DOHH2 (cell line): ENCODE results near the gene B3GNT9.

Experiments used
- H3F3A ChIP-seq: fragments of 200-600 bp; sonication (generic), shearing (Covaris generic); 2 replicates; pipeline ENCODE4 v1.6.0; 2016; ENCODE audit warnings: antibody characterized with exemption, mild to moderate bottlenecking; ENCODE audit not compliant: control insufficient read depth, insufficient read depth
- H3K27ac ChIP-seq: fragments of 200-600 bp; sonication (generic); 2 replicates; pipeline ENCODE4 v1.5.1; 2014; ENCODE audit warnings: low read depth, mild to moderate bottlenecking, low read length, moderate library complexity
- H3K27me3 ChIP-seq: fragments of 200-600 bp; sonication (generic); 2 replicates; pipeline ENCODE4 v1.6.1; 2014; ENCODE audit warnings: mild to moderate bottlenecking, low read length, mixed read lengths; ENCODE audit not compliant: control insufficient read depth
- H3K36me3 ChIP-seq: fragments of 200-600 bp; sonication (generic); 2 replicates; pipeline ENCODE4 v1.6.1; 2014; ENCODE audit warnings: mild to moderate bottlenecking, low read length, moderate library complexity, mixed read lengths; ENCODE audit not compliant: control insufficient read depth
- H3K4me1 ChIP-seq: fragments of 200-600 bp; sonication (generic); 2 replicates; pipeline ENCODE4 v1.6.1; 2014; ENCODE audit warnings: mild to moderate bottlenecking, low read length, mixed read lengths; ENCODE audit not compliant: control insufficient read depth
- H3K4me2 ChIP-seq: fragments of 200-600 bp; sonication (generic); 2 replicates; pipeline ENCODE4 v1.6.0; 2014; ENCODE audit warnings: mild to moderate bottlenecking, low read length, moderate library complexity
- H3K4me3 ChIP-seq: fragments of 200-600 bp; sonication (generic); 2 replicates; pipeline ENCODE4 v1.5.1; 2014; ENCODE audit warnings: mild to moderate bottlenecking, low read length, mixed read lengths
- H3K79me2 ChIP-seq: fragments of 200-600 bp; sonication (generic); 2 replicates; pipeline ENCODE4 v1.6.1; 2014; ENCODE audit warnings: mild to moderate bottlenecking, low read length, mixed read lengths; ENCODE audit not compliant: control insufficient read depth
- H3K9me2 ChIP-seq: fragments of 200-600 bp; sonication (generic); replicated peaks from 2 replicates; pipeline ENCODE4 v1.6.1; 2014; ENCODE audit warnings: mild to moderate bottlenecking, low read length, mixed read lengths; ENCODE audit not compliant: control insufficient read depth
- H3K9me3 ChIP-seq: fragments of 200-600 bp; sonication (generic); 2 replicates; pipeline ENCODE4 v1.6.1; 2014; ENCODE audit warnings: antibody characterized with exemption, low read length, mixed read lengths; ENCODE audit not compliant: control insufficient read depth, insufficient read depth
- H4K20me1 ChIP-seq: fragments of 200-600 bp; sonication (generic); 2 replicates; pipeline ENCODE4 v1.6.0; 2014; ENCODE audit warnings: low read depth, mild to moderate bottlenecking, antibody characterized with exemption, low read length, moderate library complexity; ENCODE audit not compliant: control insufficient read depth, insufficient read depth
- EZH2phosphoT487 ChIP-seq: fragments of 200-600 bp; sonication (generic); IDR thresholded peaks from 2 replicates; pipeline ENCODE4 v1.6.1; 2017; ENCODE audit warnings: borderline replicate concordance, mild to moderate bottlenecking, antibody characterized with exemption, low read length, moderate library complexity, mixed read lengths
- TF ChIP-seq, protein P1 (sequence below): fragments of 200-600 bp; sonication (generic); IDR thresholded peaks from one replicate; pipeline ENCODE4 v1.5.1; 2014; ENCODE audit warnings: antibody characterized with exemption, mild to moderate bottlenecking, low read depth, low read length; ENCODE audit not compliant: poor library complexity, severe bottlenecking

The B3GNT9 gene

DNA sequence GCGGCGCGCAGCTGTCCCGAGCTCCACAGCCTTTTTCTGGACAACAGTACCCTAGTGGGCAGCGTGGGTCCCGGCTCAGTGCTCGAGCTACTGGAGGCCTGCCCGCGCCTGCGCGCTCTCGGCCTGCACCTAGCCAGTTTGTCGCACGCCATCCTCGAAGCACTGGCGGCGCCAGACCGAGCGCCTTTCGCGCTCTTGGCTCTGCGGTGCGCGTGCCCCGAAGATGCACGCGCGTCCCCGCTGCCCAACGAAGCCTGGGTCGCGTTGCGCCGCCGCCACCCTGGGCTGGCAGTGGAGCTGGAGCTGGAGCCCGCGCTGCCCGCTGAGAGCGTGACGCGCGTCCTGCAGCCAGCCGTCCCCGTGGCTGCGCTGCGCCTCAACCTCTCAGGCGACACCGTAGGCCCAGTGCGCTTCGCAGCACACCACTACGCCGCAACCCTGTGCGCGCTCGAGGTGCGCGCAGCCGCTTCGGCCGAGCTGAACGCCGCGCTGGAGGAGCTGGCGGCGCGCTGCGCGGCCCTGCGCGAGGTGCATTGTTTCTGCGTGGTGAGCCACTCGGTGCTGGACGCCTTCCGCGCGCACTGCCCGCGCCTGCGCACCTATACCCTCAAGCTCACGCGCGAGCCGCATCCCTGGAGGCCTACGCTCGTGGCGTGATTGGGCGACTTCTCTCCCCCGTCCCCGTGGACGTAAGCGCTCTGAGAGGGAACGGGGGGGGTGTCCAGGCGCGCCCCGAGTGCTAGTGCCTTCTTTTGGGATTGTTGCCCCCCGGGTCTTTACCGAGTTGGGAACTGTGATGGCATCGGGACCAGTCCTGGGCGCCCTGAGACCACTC lies 12.6 kb upstream of the B3GNT9 start:
- TF ChIP-seq, protein P1, sequence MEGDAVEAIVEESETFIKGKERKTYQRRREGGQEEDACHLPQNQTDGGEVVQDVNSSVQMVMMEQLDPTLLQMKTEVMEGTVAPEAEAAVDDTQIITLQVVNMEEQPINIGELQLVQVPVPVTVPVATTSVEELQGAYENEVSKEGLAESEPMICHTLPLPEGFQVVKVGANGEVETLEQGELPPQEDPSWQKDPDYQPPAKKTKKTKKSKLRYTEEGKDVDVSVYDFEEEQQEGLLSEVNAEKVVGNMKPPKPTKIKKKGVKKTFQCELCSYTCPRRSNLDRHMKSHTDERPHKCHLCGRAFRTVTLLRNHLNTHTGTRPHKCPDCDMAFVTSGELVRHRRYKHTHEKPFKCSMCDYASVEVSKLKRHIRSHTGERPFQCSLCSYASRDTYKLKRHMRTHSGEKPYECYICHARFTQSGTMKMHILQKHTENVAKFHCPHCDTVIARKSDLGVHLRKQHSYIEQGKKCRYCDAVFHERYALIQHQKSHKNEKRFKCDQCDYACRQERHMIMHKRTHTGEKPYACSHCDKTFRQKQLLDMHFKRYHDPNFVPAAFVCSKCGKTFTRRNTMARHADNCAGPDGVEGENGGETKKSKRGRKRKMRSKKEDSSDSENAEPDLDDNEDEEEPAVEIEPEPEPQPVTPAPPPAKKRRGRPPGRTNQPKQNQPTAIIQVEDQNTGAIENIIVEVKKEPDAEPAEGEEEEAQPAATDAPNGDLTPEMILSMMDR: no peak
- TF ChIP-seq EZH2phosphoT487: no peak; the same call in none of the 2 replicates
- H3K4me2 ChIP-seq: peak overlapping the region; percentile 53
- peaks cover 41% of the 10 kb centered on the region for H3K27me3 ChIP-seq
- no peaks in the 10 kb centered on the region for H3K9me3 ChIP-seq
- no peaks in the 10 kb centered on the region for H3K36me3 ChIP-seq
- no peaks in the 10 kb centered on the region for H3K9me2 ChIP-seq
- no peak overlapping the region for H3K27ac ChIP-seq
- peak overlapping the region; percentile 33; the same call in 1 of the 2 replicates for H3K4me3 ChIP-seq
- peaks cover 32% of the 10 kb centered on the region for H3K4me1 ChIP-seq
- H3F3A ChIP-seq: peaks cover 4% of the 10 kb centered on the region
- H3K79me2 ChIP-seq: no peaks in the 10 kb centered on the region
- peaks cover 4% of the 10 kb centered on the region; the same call in 1 of the 2 replicates for H4K20me1 ChIP-seq

DNA sequence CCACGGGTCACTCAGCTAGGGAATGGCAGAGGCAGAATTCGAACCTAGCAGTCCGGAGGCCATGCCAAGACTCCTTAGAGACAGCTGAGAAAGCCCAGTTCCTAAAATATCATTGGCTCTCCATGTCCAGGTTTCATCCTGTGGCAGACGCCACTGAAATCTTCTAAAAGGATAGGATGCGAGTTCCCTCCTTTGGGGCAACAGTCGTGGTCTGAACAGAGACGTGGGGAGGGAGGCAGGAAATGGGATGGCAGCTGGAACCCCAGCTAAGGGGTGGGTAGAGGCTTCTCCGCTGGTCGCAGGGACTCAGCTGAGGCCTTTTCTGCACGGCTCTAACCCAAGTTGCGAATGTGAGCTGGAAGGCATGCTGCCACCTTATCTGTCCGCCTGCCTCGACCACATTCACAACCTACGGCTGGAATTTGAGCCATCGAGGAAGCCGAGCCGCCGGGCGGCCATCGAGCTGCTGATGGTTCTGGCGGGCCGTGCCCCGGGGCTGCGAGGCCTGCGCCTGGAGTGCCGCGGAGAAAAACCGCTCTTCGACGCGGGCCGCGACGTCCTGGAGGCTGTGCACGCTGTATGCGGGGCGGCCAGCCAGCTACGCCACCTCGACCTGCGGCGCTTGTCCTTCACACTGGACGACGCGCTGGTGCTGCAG lies 11.8 kb upstream of the B3GNT9 start:
- Histone ChIP-seq H3K4me3 (peak overlapping the region; percentile 33; the same call in 1 of the 2 replicates), H3K79me2 (no peaks in the 10 kb centered on the region), H3K4me1 (peaks cover 40% of the 10 kb centered on the region), H3K27ac (no peak overlapping the region), H3K36me3 (no peaks in the 10 kb centered on the region), H3K4me2 (peak overlapping the region; percentile 53), H3F3A (peaks cover 10% of the 10 kb centered on the region), H3K9me3 (no peaks in the 10 kb centered on the region), H3K27me3 (peaks cover 41% of the 10 kb centered on the region), H3K9me2 (no peaks in the 10 kb centered on the region), H4K20me1 (peaks cover 4% of the 10 kb centered on the region; the same call in 1 of the 2 replicates)
- no peak for TF ChIP-seq EZH2phosphoT487
- TF ChIP-seq, protein P1: no peak

DNA sequence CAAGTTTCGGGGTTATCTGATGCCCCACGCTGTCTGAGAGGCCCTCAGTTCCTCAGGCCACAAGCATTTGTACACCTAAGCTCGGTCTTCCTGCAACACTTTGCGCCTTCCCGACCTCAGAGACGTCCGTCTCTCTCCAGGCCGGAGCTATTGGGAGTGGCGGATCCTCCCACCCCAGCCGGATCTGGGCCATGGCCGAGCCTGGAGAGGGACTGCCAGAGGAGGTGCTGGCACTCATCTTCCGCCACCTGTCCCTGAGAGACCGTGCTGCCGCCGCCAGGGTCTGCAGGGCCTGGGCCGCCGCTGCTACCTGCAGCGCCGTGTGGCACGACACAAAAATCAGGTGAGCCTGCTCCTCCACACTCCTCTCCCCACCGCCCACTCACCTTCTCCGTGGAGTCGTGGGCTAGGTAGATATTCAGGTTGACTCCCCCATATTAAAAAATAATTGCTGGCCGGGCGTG lies 10.8 kb upstream of the B3GNT9 start:
- Histone ChIP-seq H3K36me3 (no peaks in the 10 kb centered on the region), H3K4me2 (peak overlapping the region; percentile 93; the same call in 1 of the 2 replicates), H3K9me3 (no peaks in the 10 kb centered on the region), H3K79me2 (no peaks in the 10 kb centered on the region), H3K27me3 (peaks cover 44% of the 10 kb centered on the region), H3K4me3 (no peak overlapping the region), H3F3A (peaks cover 13% of the 10 kb centered on the region), H3K9me2 (no peaks in the 10 kb centered on the region), H3K27ac (no peak overlapping the region), H3K4me1 (peaks cover 40% of the 10 kb centered on the region), H4K20me1 (peaks cover 12% of the 10 kb centered on the region; the same call in 1 of the 2 replicates)
- TF ChIP-seq, protein P1: no peak
- no peak for TF ChIP-seq EZH2phosphoT487
